NT2/D1 (cell line): ENCODE results near the gene NDUFB5.

Source experiments
- YY1 ChIP-seq: IDR thresholded peaks from 2 replicates; pipeline ENCODE4 v1.6.1; 2011; ENCODE audit not compliant: insufficient read length, insufficient read depth
- ZNF274 ChIP-seq: IDR thresholded peaks from 2 replicates; pipeline ENCODE4 v1.6.1; 2011; ENCODE audit warnings: mild to moderate bottlenecking, low read depth, low read length

DNA sequence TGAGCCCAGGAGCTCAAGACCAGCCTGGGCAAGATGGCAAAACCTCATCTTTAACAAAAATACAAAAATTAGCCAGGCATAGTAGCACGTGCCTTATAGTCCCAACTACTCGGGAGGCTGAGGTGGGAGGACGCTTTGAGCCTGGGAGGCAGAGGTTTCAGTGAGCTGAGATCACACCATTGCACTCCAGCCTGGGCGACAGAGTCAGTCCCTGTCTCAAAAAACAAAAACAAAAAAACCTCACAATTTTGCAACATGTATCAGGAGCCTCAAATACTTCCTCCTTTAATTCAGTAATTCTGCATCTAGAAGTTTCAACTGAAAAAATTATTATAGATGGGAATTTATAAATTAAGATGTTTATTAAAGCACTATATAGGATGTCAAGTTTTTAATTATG, 1.3 kb upstream of the NDUFB5 start:
- TF ChIP-seq YY1 (no peak), ZNF274 (no peak)
